Epithelial cell of esophagus (primary cell): ENCODE measurements around the gene SESN1.
A peak's percentile ranks its signal among the peaks of the same experiment; 100 is the strongest.
"Not testable (repeated sequence)": the region's sequence is repeated elsewhere in the genome, so short reads cannot be mapped to it uniquely, and the experiment has no call there.

Experiments
- DNase-seq: peaks from one replicate; pipeline ENCODE4 v3.0.0; 2010; ENCODE audit warnings: low read depth
- H3K4me3 ChIP-seq: 2 replicates; pipeline ENCODE4 v1.5.1; 2011; ENCODE audit warnings: mild to moderate bottlenecking, low read length, control low read depth
- TF ChIP-seq, protein P1 (sequence below): IDR thresholded peaks from 2 replicates; pipeline ENCODE4 v1.5.1; 2011; ENCODE audit warnings: low read depth, mild to moderate bottlenecking, low read length, control low read depth, inconsistent platforms; ENCODE audit not compliant: insufficient read depth; ENCODE audit errors: missing control alignments

Gene SESN1

DNA sequence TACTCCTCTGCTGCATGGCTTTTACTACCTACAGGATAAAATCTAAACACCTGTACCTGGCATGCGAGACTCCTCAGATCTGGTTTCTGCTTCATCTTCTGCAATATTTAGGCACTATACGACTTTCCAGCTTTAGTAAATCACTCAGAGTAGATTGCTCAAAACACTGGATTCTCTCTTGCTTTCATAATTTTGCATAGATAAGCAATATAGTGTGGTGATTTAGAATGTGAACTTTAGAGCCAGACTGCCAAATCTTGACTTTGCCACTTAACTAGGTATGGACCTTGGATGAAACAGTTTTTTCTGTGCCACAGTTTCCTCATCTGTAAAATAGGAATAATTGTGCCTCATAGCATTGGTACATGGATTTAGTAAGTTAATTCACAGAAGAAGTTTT, 29.6 kb upstream of the SESN1 start:
- DNase-seq, result no peak
- H3K4me3 ChIP-seq, result no peak overlapping the region
- TF ChIP-seq, protein P1, sequence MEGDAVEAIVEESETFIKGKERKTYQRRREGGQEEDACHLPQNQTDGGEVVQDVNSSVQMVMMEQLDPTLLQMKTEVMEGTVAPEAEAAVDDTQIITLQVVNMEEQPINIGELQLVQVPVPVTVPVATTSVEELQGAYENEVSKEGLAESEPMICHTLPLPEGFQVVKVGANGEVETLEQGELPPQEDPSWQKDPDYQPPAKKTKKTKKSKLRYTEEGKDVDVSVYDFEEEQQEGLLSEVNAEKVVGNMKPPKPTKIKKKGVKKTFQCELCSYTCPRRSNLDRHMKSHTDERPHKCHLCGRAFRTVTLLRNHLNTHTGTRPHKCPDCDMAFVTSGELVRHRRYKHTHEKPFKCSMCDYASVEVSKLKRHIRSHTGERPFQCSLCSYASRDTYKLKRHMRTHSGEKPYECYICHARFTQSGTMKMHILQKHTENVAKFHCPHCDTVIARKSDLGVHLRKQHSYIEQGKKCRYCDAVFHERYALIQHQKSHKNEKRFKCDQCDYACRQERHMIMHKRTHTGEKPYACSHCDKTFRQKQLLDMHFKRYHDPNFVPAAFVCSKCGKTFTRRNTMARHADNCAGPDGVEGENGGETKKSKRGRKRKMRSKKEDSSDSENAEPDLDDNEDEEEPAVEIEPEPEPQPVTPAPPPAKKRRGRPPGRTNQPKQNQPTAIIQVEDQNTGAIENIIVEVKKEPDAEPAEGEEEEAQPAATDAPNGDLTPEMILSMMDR, result no peak

DNA sequence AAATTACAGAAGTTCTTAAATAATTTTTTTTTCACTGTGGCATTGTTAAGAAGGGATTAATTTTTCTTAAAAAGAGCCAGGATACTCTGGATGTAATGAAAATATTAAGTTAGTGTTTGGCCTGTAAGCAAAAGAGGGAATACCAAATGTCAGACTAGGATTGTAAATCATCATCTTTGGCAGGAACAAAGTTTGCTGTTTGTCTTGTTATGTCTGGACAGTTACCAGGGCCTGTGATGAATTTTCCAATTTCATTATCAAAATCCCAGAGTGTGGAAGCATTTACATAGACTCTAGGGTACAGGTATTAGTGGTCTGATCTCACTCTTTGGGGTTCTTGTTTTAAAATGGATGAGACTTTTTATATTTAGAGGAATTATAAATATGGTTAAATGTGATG, 26.8 kb upstream of the SESN1 start:
- H3K4me3 ChIP-seq, result no peak overlapping the region
- TF ChIP-seq, protein P1, result no peak
- DNase-seq, result no peak

DNA sequence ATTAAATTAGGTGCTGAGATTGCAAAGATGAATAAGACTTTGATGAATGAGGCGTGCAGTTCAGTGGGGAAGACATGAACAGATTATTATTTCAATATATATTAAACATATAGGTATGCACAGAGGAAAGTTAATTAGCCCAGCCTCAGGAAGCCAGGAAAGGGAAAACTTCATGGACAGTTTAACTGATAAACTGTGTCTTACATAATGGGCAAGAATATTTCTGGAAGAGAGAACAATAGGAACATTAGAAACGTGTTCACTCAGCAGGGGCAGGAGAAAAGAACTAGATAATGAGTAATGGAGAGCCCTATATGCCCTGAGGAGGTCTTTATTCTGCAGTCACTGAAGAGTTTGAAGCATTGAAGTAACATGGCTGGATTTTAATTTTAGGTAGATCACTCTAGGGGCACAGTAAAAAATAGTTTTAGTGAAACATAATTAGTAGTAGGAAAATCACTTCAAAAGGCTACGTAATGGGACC, 24.3 kb upstream of the SESN1 start:
- TF ChIP-seq, protein P1, result no peak
- DNase-seq, result peak; percentile 34

DNA sequence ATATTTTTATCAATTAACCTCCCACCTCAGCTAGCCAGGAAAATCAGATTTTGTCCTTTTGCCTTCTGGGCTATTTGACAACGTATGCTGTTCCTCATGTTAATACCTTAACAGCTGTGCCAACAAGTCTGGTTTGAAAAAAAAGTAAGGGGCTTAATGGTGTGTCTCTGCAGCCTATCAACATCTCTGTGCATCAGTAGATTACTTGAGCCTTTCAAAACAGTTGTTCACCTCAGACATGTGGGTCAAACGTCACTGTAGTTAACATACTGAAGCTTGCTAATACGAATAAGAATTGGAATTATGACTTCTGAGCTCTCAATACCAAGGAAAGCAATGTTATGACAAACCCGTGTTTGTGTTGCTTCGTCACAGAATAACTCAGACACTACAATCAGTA, 23.7 kb upstream of the SESN1 start:
- H3K4me3 ChIP-seq, result no peak overlapping the region
- TF ChIP-seq, protein P1, result no peak
- no peak for DNase-seq

More for the DNA sequence above, 24.3 kb upstream of the SESN1 start:
- no peak overlapping the region for H3K4me3 ChIP-seq

DNA sequence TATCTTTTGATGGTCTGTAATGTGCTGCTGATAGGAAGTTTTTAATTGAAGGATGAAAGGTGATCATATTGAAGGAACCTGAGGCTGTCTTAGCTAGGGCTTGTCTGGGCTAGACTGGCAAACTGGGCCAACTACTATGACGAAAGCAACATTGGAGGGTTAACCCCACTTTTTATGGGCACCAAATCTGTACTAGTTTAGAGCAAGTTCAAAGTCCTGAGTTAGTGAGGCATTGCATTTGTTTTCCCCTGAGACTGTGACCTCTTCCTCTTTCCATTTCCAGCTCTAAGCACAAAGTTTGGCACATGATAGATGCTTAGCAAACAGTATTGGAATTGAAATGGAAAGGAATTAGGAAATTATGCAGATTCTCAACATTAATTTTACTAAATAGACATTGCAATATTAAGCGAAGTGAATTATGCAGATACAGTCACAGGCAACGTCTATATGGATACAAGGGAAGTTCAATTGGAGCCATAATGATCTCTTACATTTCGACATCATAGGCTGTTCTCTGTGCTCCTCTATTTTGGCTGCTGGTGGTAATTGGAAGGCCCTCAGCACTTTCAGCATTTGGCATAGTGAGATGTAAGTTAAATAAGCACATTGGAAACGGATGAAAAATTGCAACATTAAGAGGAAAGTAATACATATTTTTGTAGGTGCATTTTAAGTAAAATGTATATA, 22.8 kb upstream of the SESN1 start:
- peak; percentile 63 for DNase-seq
- TF ChIP-seq, protein P1, result no peak
- H3K4me3 ChIP-seq, result no peak overlapping the region

DNA sequence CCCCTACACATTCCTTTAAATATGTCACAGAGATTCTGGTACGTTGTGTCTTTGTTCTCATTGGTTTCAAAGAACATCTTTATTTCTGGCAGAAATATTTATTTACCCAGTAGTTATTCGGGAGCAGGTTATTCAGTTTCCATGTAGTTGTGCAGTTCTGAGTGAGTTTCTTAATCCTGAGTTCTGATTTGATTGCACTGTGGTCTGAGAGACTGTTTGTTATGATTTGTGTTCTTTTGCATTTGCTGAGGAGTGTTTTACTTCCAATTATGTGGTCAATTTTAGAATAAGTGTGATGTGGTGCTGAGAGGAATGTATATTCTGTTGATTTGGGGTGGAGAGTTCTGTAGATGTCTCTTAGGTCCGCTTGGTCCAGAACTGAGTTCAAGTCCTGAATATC, 18.0 kb upstream of the SESN1 start:
- not testable (repeated sequence) for DNase-seq, H3K4me3 ChIP-seq

DNA sequence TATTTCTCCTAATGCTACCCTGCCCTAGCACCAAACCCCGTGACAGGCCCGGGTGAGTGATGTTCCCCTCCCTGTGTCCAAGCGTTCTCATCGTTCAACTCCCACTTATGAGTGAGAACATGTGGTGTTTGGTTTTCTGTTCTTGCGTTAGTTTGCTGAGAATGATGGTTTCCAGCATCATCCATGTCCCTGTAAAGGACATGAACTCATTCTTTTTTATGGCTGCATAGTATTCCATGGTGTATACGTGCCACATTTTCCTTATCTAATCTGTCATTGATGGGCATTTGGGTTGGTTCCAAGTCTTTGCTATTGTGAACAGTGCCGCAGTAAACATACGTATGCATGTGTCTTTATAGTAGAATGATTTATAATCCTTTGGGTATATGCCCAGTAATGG, 15.0 kb upstream of the SESN1 start:
- not testable (repeated sequence) for H3K4me3 ChIP-seq, DNase-seq

DNA sequence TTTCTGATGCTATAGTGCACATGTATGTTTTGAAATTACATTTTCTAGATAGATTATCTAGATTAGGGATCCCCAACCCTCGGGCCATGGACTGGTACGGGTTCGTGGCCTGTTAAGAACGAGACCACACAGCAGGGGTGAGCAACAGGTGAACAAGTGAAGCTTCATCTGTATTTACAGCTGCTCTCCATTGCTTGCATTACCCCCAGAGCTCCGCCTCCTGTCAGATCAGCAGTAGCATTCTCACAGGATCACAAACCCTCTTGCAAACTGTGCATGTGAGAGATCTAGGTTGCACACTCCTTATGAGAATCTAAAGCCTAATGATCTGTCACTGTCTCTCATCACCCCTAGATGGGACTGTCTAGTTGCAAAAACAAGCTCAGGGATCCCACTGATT, 11.0 kb upstream of the SESN1 start:
- no peak overlapping the region for H3K4me3 ChIP-seq
- TF ChIP-seq, protein P1, result no peak
- DNase-seq, result no peak
